Kidney epithelial cell (primary cell): ENCODE measurements around the gene TTLL5. TPM values are rescaled to one million over a fixed set of nuclear protein-coding genes. Genes with fewer than 3 reads are reported as not detected.

ENCODE experiments used
- DNase-seq: peaks from one replicate; pipeline ENCODE4 v3.0.0-alpha.2; 2010; ENCODE audit warnings: low read depth
- H3K27me3 ChIP-seq: 2 replicates; pipeline ENCODE4 v1.6.0; 2011; ENCODE audit warnings: low read length; ENCODE audit not compliant: control insufficient read depth, insufficient read depth
- H3K36me3 ChIP-seq: 2 replicates; pipeline ENCODE4 v1.5.1; 2011; ENCODE audit warnings: low read length; ENCODE audit not compliant: control insufficient read depth, insufficient read depth
- H3K4me3 ChIP-seq: 2 replicates; pipeline ENCODE4 v1.5.1; 2011; ENCODE audit warnings: low read depth, mild to moderate bottlenecking, control low read depth, low read length
- CTCF ChIP-seq: IDR thresholded peaks from 2 replicates; pipeline ENCODE4 v1.5.1; 2011; ENCODE audit warnings: mild to moderate bottlenecking, moderate library complexity, low read length, control low read depth, inconsistent platforms; ENCODE audit not compliant: insufficient read depth, poor library complexity, severe bottlenecking
- total RNA-seq: library from RNA; depleted of rRNA; stranded (reverse); fragments of >200 nt; gene quantifications from 2 replicates; pipeline ENCODE4 v1.2.3, GENCODE V29; 2015

Gene TTLL5
- total RNA-seq, 1 donor from 2014 or later = 24.7 TPM

DNA sequence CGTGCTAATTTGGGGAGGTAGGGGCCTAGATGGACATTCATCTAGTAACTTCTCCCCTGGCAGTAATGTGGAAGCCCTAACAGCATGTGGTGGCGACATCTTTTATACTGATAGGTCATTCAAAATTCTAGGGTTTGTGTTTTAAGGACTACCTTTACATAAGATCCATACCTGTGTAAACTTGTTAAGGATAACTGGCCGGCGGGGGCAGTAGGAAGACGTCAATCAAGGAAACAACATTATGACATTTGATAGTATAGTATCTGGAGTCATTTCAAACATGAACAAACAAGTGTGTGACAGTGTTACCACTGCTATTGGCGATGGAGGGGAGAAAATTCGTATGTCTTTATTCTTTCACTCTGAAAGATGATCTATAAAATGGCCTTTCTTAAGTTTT lies 120.0 kb downstream of the TTLL5 start:
- Histone ChIP-seq H3K27me3 (no peaks in the 10 kb centered on the region), H3K36me3 (no peaks in the 10 kb centered on the region), H3K4me3 (no peak overlapping the region)
- no peak for DNase-seq
- no peak for TF ChIP-seq CTCF

GRCh38 chr14:75783184-75783583 lies 122.1 kb downstream of the TTLL5 start:
- H3K4me3 ChIP-seq = no peak overlapping the region
- no peak for DNase-seq
- TF ChIP-seq CTCF = no peak
- H3K36me3 ChIP-seq = no peaks in the 10 kb centered on the region
- no peaks in the 10 kb centered on the region for H3K27me3 ChIP-seq

DNA sequence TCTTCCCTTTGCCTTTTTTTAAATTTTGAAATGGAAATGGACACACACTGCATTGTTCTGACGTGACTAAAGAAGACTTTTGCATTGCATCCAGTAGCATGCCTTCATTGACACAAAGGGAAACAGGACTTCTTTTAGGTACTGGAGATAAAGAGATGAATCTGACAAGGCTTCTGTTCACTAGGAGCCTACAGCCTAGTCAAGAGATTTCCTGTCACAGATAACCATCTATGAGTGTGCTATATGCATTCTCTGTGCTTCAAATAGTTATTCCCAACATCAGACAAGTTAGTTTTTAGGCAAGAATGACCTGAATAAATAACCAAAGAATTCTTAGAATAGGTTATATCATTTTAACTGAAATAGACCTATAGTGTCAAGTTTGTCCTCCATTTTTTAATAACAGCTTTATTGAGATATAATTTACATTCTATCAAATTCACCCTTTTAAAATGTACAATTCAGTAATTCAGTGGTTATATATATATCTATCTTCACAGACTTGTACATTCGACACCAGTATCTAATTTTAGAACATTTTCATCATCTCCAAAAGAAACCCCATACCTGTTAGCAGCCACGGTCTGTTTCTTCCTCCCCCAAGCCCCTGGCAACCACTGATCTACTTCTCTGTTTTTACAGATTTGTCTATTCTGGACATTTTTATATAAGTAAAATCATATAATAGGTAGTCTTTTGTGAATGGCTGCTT lies 122.7 kb downstream of the TTLL5 start:
- H3K36me3 ChIP-seq = no peaks in the 10 kb centered on the region
- no peaks in the 10 kb centered on the region for H3K27me3 ChIP-seq
- no peak for DNase-seq
- no peak for TF ChIP-seq CTCF
- no peak overlapping the region for H3K4me3 ChIP-seq

GRCh38 chr14:75784314-75784686 lies 123.3 kb downstream of the TTLL5 start:
- Histone ChIP-seq H3K4me3 (no peak overlapping the region), H3K27me3 (no peaks in the 10 kb centered on the region), H3K36me3 (no peaks in the 10 kb centered on the region)
- DNase-seq = no peak
- no peak for TF ChIP-seq CTCF

DNA sequence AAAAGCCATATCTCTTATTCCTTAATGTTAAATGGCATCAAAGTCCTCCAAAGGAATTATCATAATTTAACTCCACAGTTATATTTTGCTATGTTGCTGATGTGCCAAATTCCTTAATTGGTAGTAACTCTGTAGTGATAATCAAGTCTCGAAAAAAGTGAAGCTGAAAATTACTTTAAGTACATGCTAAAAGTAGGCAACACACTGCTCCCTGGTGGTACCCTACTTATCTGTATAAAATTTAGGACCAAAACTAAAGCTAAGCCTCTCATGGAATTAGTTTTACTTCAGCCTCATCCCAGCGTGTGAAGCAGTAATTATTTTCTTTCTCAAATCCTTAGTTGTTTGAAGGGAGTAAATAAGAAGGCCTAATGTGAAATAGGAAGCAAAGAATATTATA lies 132.8 kb downstream of the TTLL5 start:
- H3K4me3 ChIP-seq = no peak overlapping the region
- DNase-seq = no peak
- TF ChIP-seq CTCF = no peak
- peaks cover 1% of the 10 kb centered on the region for H3K36me3 ChIP-seq
- H3K27me3 ChIP-seq = no peaks in the 10 kb centered on the region

DNA sequence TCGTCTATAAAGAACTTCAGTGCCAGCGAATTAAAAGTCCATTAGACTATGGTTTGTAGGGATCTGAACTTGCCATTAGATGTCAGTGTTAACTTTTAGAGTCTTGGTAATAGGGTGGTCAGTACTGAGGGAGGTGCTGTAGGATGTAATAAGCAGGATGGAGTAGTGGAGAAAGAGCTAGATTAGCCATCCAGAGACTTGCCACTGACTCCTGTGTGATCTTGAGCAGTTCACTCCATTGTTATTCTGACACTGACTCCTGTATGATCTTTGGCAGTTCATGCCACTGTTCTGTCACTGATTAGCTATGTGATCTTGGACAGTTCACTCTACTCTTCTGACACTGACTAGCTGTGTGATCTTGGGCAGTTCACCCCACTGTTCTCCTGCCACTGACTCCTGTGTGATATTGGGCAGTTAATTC lies 133.6 kb downstream of the TTLL5 start:
- DNase-seq = peak; percentile 25
- peak; percentile 53 for TF ChIP-seq CTCF
- Histone ChIP-seq H3K36me3 (peaks cover 1% of the 10 kb centered on the region), H3K4me3 (no peak overlapping the region), H3K27me3 (no peaks in the 10 kb centered on the region)
